ENCODE results near the gene OR13C4. TPM values are rescaled to one million over a fixed set of nuclear protein-coding genes. Genes with fewer than 3 reads are reported as not detected.

The OR13C4 gene
- total RNA-seq, 1 donor from 2014 or later, result not detected

GRCh38 chr9:104556830-104557634, 30.0 kb upstream of the OR13C4 start:
- Histone ChIP-seq H3K36me3 (no peaks in the 10 kb centered on the region), H3K27me3 (no peaks in the 10 kb centered on the region), H3K9me3 (peaks cover 3% of the 10 kb centered on the region), H3K4me3 (no peak overlapping the region), H3K27ac (no peak overlapping the region), H3K4me1 (no peaks in the 10 kb centered on the region)
- DNase-seq (no peak), ATAC-seq (no peak)
- TF ChIP-seq, protein P1, sequence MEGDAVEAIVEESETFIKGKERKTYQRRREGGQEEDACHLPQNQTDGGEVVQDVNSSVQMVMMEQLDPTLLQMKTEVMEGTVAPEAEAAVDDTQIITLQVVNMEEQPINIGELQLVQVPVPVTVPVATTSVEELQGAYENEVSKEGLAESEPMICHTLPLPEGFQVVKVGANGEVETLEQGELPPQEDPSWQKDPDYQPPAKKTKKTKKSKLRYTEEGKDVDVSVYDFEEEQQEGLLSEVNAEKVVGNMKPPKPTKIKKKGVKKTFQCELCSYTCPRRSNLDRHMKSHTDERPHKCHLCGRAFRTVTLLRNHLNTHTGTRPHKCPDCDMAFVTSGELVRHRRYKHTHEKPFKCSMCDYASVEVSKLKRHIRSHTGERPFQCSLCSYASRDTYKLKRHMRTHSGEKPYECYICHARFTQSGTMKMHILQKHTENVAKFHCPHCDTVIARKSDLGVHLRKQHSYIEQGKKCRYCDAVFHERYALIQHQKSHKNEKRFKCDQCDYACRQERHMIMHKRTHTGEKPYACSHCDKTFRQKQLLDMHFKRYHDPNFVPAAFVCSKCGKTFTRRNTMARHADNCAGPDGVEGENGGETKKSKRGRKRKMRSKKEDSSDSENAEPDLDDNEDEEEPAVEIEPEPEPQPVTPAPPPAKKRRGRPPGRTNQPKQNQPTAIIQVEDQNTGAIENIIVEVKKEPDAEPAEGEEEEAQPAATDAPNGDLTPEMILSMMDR (IDR thresholded peaks at IDR 0.05), result no peak
- intact Hi-C loops (cut with DNase I), result no loop called here

GRCh38 chr9:104555521-104555920, 28.5 kb upstream of the OR13C4 start:
- no peak overlapping the region for H3K27ac ChIP-seq
- TF ChIP-seq, protein P1 (IDR thresholded peaks at IDR 0.05), result no peak
- peaks cover 3% of the 10 kb centered on the region for H3K9me3 ChIP-seq
- DNase-seq (no peak), ATAC-seq (no peak)
- no peak overlapping the region for H3K4me3 ChIP-seq
- intact Hi-C loops (cut with DNase I), result no loop called here
- H3K36me3 ChIP-seq, result no peaks in the 10 kb centered on the region
- no peaks in the 10 kb centered on the region for H3K27me3 ChIP-seq
- no peaks in the 10 kb centered on the region for H3K4me1 ChIP-seq

DNA sequence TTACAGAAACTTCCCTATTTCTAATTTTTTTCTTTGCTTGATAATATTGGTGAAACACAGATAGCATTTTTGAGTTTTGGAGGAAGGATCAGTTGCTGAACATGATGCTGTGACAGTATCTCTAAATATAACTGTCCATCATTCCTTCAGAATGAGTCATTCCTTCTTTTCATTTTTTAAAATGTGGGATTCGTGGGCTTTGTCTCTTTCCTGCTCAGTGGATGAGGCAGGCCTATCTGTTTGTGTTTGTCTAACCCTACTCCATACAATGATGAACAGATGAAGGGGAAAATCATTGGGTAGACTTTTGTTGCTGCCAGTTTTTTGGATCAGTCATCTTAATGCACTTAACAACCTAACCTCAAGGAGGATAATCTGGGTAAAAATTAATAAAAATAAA, 26.3 kb upstream of the OR13C4 start:
- Histone ChIP-seq H3K9me3 (peaks cover 3% of the 10 kb centered on the region), H3K36me3 (no peaks in the 10 kb centered on the region), H3K27me3 (no peaks in the 10 kb centered on the region), H3K4me1 (no peaks in the 10 kb centered on the region), H3K4me3 (no peak overlapping the region), H3K27ac (no peak overlapping the region)
- DNase-seq, result no peak
- intact Hi-C loops (cut with DNase I), result no loop called here
- TF ChIP-seq, protein P1 (IDR thresholded peaks at IDR 0.05), result no peak
- no peak for ATAC-seq

GRCh38 chr9:104544644-104545043, 17.6 kb upstream of the OR13C4 start:
- intact Hi-C loops (cut with DNase I), result no loop called here
- no peak for DNase-seq
- H3K9me3 ChIP-seq, result no peaks in the 10 kb centered on the region
- no peak overlapping the region for H3K4me3 ChIP-seq
- no peaks in the 10 kb centered on the region for H3K36me3 ChIP-seq
- no peak overlapping the region for H3K27ac ChIP-seq
- no peaks in the 10 kb centered on the region for H3K4me1 ChIP-seq
- no peaks in the 10 kb centered on the region for H3K27me3 ChIP-seq
- ATAC-seq, result no peak
- TF ChIP-seq, protein P1 (IDR thresholded peaks at IDR 0.05), result no peak

GRCh38 chr9:104539275-104539674, 12.3 kb upstream of the OR13C4 start:
- H3K36me3 ChIP-seq, result no peaks in the 10 kb centered on the region
- ATAC-seq (no peak), DNase-seq (no peak)
- H3K4me3 ChIP-seq, result no peak overlapping the region
- H3K27me3 ChIP-seq, result no peaks in the 10 kb centered on the region
- intact Hi-C loops (cut with DNase I), result no loop called here
- H3K27ac ChIP-seq, result no peak overlapping the region
- no peaks in the 10 kb centered on the region for H3K4me1 ChIP-seq
- TF ChIP-seq, protein P1 (IDR thresholded peaks at IDR 0.05), result no peak
- no peaks in the 10 kb centered on the region for H3K9me3 ChIP-seq

Measured in upper lobe of right lung (tissue), 1 donor.